HepG2 (cell line): ENCODE results near the gene DPAGT1. TPM values are rescaled to one million over a fixed set of nuclear protein-coding genes. Genes with fewer than 3 reads are reported as not detected.

Source experiments
- CCDC6 ChIP-seq: sonication (generic); formaldehyde crosslinking; IDR thresholded peaks from 2 replicates; pipeline ENCODE4 v1.8.1; 2022; ENCODE audit warnings: mild to moderate bottlenecking, missing genetic modification reagents, moderate library complexity
- CEBPB ChIP-seq: IDR thresholded peaks from 2 replicates; pipeline ENCODE4 v1.6.1; 2011; ENCODE audit warnings: low read depth, low read length, improper control_type of control experiment, borderline replicate concordance
- CEBPG ChIP-seq: IDR thresholded peaks from 2 replicates; pipeline ENCODE4 v1.6.1; 2016
- CENPX ChIP-seq: sonication (generic); formaldehyde crosslinking; IDR thresholded peaks from 2 replicates; pipeline ENCODE4 v1.9.0; 2021; ENCODE audit warnings: mild to moderate bottlenecking, missing genetic modification reagents, moderate library complexity
- DNMT3B ChIP-seq: conservative IDR thresholded peaks from 2 replicates; pipeline ENCODE4 v1.6.1; 2016; ENCODE audit warnings: missing biosample characterization, control low read depth
- FOXA1 ChIP-seq, 2 experiments: fragments of 450-650 bp in 1 of 2; sonication (generic) in 1 of 2; formaldehyde crosslinking in 1 of 2; IDR thresholded peaks; 2 replicates each; pipeline versions ENCODE4 v1.4.0 to v1.6.1; 2016 to 2020; ENCODE audit warnings: missing genetic modification reagents in 1 of 2
- FOXP1 ChIP-seq, 2 experiments: fragments of 450-650 bp in 1 of 2; IDR thresholded peaks; 2 replicates each; pipeline ENCODE4 v1.6.1; 2017 to 2018; ENCODE audit warnings: antibody characterized with exemption in 1 of 2
- HDAC1 ChIP-seq: sonication (generic); formaldehyde crosslinking; IDR thresholded peaks from 2 replicates; pipeline ENCODE4 v1.5.1; 2020; ENCODE audit warnings: mild to moderate bottlenecking, missing genetic modification reagents
- HOXA3 ChIP-seq: sonication (generic); formaldehyde crosslinking; IDR thresholded peaks from 2 replicates; pipeline ENCODE4 v1.5.0; 2020; ENCODE audit warnings: missing genetic modification reagents
- JUND ChIP-seq: sonication (generic); formaldehyde crosslinking; IDR thresholded peaks from 2 replicates; pipeline ENCODE4 v1.8.0; 2022; ENCODE audit warnings: mild to moderate bottlenecking, missing genetic modification reagents
- KLF11 ChIP-seq: IDR thresholded peaks from 2 replicates; pipeline ENCODE4 v1.6.1; 2016; ENCODE audit warnings: missing compliant biosample characterization
- MED13 ChIP-seq: sonication (generic); formaldehyde crosslinking; IDR thresholded peaks from 2 replicates; pipeline ENCODE4 v1.5.0; 2020; ENCODE audit warnings: missing genetic modification reagents
- NFE2L1 ChIP-seq: sonication (generic); formaldehyde crosslinking; IDR thresholded peaks from 2 replicates; pipeline ENCODE4 v1.4.0; 2020; ENCODE audit warnings: missing genetic modification reagents, mild to moderate bottlenecking, borderline replicate concordance
- ONECUT2 ChIP-seq: sonication (generic); formaldehyde crosslinking; IDR thresholded peaks from 2 replicates; pipeline ENCODE4 v1.4.0; 2020; ENCODE audit warnings: missing genetic modification reagents
- RAD51 ChIP-seq: fragments of 450-650 bp; IDR thresholded peaks from 2 replicates; pipeline ENCODE4 v1.6.1; 2016; ENCODE audit warnings: borderline replicate concordance
- SMAD3 ChIP-seq: sonication (generic); formaldehyde crosslinking; IDR thresholded peaks from 2 replicates; pipeline ENCODE4 v1.4.0; 2020; ENCODE audit warnings: missing genetic modification reagents
- SOX6 ChIP-seq, 2 experiments: fragments of 450-650 bp in 1 of 2; sonication (generic) in 1 of 2; formaldehyde crosslinking in 1 of 2; IDR thresholded peaks; 2 replicates each; pipeline versions ENCODE4 v1.4.0 to v1.6.1; 2017 to 2020; ENCODE audit warnings: antibody characterized with exemption in 1 of 2, mild to moderate bottlenecking in 1 of 2, missing genetic modification reagents in 1 of 2
- SPEN ChIP-seq: sonication (generic); formaldehyde crosslinking; IDR thresholded peaks from 2 replicates; pipeline ENCODE4 v1.5.1; 2020; ENCODE audit warnings: low read depth, mild to moderate bottlenecking, missing genetic modification reagents
- STAG1 ChIP-seq: sonication (generic); formaldehyde crosslinking; IDR thresholded peaks from 2 replicates; pipeline ENCODE4 v1.4.0; 2020; ENCODE audit warnings: missing genetic modification reagents
- THYN1 ChIP-seq: sonication (generic); formaldehyde crosslinking; IDR thresholded peaks from 2 replicates; pipeline ENCODE4 v1.8.1; 2023; ENCODE audit warnings: low read depth, mild to moderate bottlenecking, moderate library complexity, missing genetic modification reagents, borderline replicate concordance
- ZBTB21 ChIP-seq: sonication (generic); formaldehyde crosslinking; IDR thresholded peaks from 2 replicates; pipeline ENCODE4 v1.4.0; 2020; ENCODE audit warnings: missing genetic modification reagents
- ZNF296 ChIP-seq: sonication (generic); formaldehyde crosslinking; conservative IDR thresholded peaks from 2 replicates; pipeline ENCODE4 v1.5.0; 2020; ENCODE audit warnings: mild to moderate bottlenecking, missing genetic modification reagents
- ZNF672 ChIP-seq: sonication (generic); formaldehyde crosslinking; IDR thresholded peaks from 2 replicates; pipeline ENCODE4 v1.8.1; 2022; ENCODE audit warnings: missing genetic modification reagents
- ZNF724P ChIP-seq: sonication (generic); formaldehyde crosslinking; IDR thresholded peaks from 2 replicates; pipeline ENCODE4 v1.8.0; 2022; ENCODE audit warnings: missing genetic modification reagents, borderline replicate concordance
- ZSCAN30 ChIP-seq: sonication (generic); formaldehyde crosslinking; IDR thresholded peaks from 2 replicates; pipeline ENCODE4 v1.5.0; 2020; ENCODE audit warnings: mild to moderate bottlenecking, missing genetic modification reagents
- polyA plus RNA-seq, 8 experiments: library from polyadenylated mRNA; depleted of rRNA in 3 of 8; stranded (reverse) in 7 of 8; unstranded in 1 of 8; fragments of >200 nt; fragmentation: Illumina TruSeq in 4 of 8; extraction: Trizol in 4 of 8; gene quantifications; 2 replicates each; pipeline versions ENCODE4 v1.2.1 to v1.2.3, GENCODE V29; 2011 to 2016; ENCODE audit warnings: low read depth in 4 of 8, missing spikeins in 1 of 8, mixed read lengths in 1 of 8; ENCODE audit not compliant: insufficient read depth in 1 of 8
- total RNA-seq, 5 experiments: library from RNA; depleted of rRNA; stranded (reverse); fragments of >200 nt; fragmentation: Illumina TruSeq; extraction: Trizol; gene quantifications; 2 replicates each; pipeline ENCODE4 v1.2.3, GENCODE V29; 2016; ENCODE audit warnings: low read depth in 1 of 5
- TF ChIP-seq, protein P1 (sequence below): sonication (generic); formaldehyde crosslinking; conservative IDR thresholded peaks from 2 replicates; pipeline ENCODE4 v1.8.0; 2022; ENCODE audit warnings: mild to moderate bottlenecking, moderate library complexity, missing genetic modification reagents
- TF ChIP-seq, protein P2 (sequence below): sonication (generic); formaldehyde crosslinking; IDR thresholded peaks from 2 replicates; pipeline ENCODE4 v1.8.1; 2023; ENCODE audit warnings: missing genetic modification reagents, mild to moderate bottlenecking, borderline replicate concordance
- TF ChIP-seq, protein P3 (sequence below): sonication (generic); formaldehyde crosslinking; IDR thresholded peaks from 2 replicates; pipeline ENCODE4 v1.8.1; 2023; ENCODE audit warnings: mild to moderate bottlenecking, missing genetic modification reagents
- TF ChIP-seq, protein P4 (sequence below): sonication (generic); formaldehyde crosslinking; IDR thresholded peaks from 2 replicates; pipeline ENCODE4 v1.4.0; 2020; ENCODE audit warnings: missing genetic modification reagents

Gene DPAGT1
- total and polyA plus RNA-seq, 2 of the 13 experiments (the other 11 are each of a cell fraction or from before 2014, with no cell fraction given), result 37.6 to 70.7 TPM

DNA sequence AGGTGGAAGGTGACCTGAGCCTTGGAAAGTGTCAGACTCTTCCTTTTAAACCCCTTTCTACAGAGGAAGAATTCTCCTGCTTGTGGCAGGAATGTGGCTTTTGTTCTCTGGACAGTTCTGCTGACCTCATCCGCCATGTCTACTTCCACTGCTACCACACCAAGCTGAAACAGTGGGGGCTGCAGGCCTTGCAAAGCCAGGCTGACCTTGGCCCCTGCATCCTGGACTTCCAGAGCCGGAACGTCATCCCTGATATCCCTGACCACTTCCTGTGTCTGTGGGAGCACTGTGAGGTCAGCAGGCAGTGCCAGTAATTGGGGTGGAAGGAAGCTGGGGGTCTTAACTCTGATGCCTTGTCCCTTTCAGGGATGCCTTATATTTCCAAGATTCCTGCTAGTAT lies 29.0 kb upstream of the DPAGT1 start (continued):
- no peak for TF ChIP-seq ZNF672 (CRISPR knock-in tag)
- TF ChIP-seq SMAD3 (CRISPR knock-in tag), result no peak
- no peak for TF ChIP-seq SOX6 (IDR thresholded peaks at IDR 0.05)
- peak; percentile 41; the same call in 1 of the 2 replicates for TF ChIP-seq SOX6 (CRISPR knock-in tag; IDR thresholded peaks at IDR 0.05)
- TF ChIP-seq, protein P1, sequence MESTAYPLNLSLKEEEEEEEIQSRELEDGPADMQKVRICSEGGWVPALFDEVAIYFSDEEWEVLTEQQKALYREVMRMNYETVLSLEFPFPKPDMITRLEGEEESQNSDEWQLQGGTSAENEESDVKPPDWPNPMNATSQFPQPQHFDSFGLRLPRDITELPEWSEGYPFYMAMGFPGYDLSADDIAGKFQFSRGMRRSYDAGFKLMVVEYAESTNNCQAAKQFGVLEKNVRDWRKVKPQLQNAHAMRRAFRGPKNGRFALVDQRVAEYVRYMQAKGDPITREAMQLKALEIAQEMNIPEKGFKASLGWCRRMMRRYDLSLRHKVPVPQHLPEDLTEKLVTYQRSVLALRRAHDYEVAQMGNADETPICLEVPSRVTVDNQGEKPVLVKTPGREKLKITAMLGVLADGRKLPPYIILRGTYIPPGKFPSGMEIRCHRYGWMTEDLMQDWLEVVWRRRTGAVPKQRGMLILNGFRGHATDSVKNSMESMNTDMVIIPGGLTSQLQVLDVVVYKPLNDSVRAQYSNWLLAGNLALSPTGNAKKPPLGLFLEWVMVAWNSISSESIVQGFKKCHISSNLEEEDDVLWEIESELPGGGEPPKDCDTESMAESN (CRISPR knock-in tag), result no peak
- TF ChIP-seq CEBPB, result no peak
- TF ChIP-seq MED13 (CRISPR knock-in tag), result no peak
- TF ChIP-seq CENPX (CRISPR knock-in tag), result no peak
- TF ChIP-seq NFE2L1 (CRISPR knock-in tag), result no peak
- TF ChIP-seq, protein P2, sequence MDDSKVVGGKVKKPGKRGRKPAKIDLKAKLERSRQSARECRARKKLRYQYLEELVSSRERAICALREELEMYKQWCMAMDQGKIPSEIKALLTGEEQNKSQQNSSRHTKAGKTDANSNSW, result no peak
- no peak for TF ChIP-seq RAD51
- TF ChIP-seq KLF11, result no peak
- TF ChIP-seq ZNF296 (CRISPR knock-in tag), result no peak
- no peak for TF ChIP-seq THYN1 (CRISPR knock-in tag)
- TF ChIP-seq FOXP1 (IDR thresholded peaks at IDR 0.05), result no peak
- TF ChIP-seq FOXP1 (CRISPR knock-in tag; IDR thresholded peaks at IDR 0.05), result 0 out of 2 replicates have a peak, but pooled peaks have one; percentile 12
- TF ChIP-seq HOXA3 (CRISPR knock-in tag), result peak; percentile 92
- TF ChIP-seq STAG1, result no peak
- TF ChIP-seq CCDC6 (CRISPR knock-in tag), result no peak
- TF ChIP-seq ZNF724P (CRISPR knock-in tag), result no peak
- TF ChIP-seq HDAC1 (CRISPR knock-in tag), result peak; percentile 36; the same call in 1 of the 2 replicates
- no peak for TF ChIP-seq SPEN (CRISPR knock-in tag)
- no peak for TF ChIP-seq CEBPG (CRISPR knock-in tag)
- TF ChIP-seq, protein P3, sequence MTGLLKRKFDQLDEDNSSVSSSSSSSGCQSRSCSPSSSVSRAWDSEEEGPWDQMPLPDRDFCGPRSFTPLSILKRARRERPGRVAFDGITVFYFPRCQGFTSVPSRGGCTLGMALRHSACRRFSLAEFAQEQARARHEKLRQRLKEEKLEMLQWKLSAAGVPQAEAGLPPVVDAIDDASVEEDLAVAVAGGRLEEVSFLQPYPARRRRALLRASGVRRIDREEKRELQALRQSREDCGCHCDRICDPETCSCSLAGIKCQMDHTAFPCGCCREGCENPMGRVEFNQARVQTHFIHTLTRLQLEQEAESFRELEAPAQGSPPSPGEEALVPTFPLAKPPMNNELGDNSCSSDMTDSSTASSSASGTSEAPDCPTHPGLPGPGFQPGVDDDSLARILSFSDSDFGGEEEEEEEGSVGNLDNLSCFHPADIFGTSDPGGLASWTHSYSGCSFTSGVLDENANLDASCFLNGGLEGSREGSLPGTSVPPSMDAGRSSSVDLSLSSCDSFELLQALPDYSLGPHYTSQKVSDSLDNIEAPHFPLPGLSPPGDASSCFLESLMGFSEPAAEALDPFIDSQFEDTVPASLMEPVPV (CRISPR knock-in tag), result no peak
- TF ChIP-seq ZBTB21 (CRISPR knock-in tag), result peak; percentile 99
- no peak for TF ChIP-seq ZSCAN30 (CRISPR knock-in tag)
- no peak for TF ChIP-seq FOXA1 (IDR thresholded peaks at IDR 0.05)
- TF ChIP-seq FOXA1 (CRISPR knock-in tag; IDR thresholded peaks at IDR 0.05), result no peak
- TF ChIP-seq ONECUT2 (CRISPR knock-in tag), result no peak
- no peak for TF ChIP-seq DNMT3B (CRISPR knock-in tag)
- TF ChIP-seq, protein P4, sequence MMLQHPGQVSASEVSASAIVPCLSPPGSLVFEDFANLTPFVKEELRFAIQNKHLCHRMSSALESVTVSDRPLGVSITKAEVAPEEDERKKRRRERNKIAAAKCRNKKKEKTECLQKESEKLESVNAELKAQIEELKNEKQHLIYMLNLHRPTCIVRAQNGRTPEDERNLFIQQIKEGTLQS (CRISPR knock-in tag), result peak; percentile 52
- TF ChIP-seq JUND (CRISPR knock-in tag), result no peak
